GM21423 (cell line): ENCODE results near the gene CARNS1.
"Not testable (repeated sequence)": the region's sequence is repeated elsewhere in the genome, so short reads cannot be mapped to it uniquely, and the experiment has no call there.

Experiments used
- ATAC-seq: cut with Tn5 transposase; IDR thresholded peaks from one replicate; pipeline ENCODE4 v1.9.1; 2021; ENCODE audit warnings: mild to moderate bottlenecking, moderate library complexity; ENCODE audit not compliant: unreplicated experiment

Gene CARNS1

DNA sequence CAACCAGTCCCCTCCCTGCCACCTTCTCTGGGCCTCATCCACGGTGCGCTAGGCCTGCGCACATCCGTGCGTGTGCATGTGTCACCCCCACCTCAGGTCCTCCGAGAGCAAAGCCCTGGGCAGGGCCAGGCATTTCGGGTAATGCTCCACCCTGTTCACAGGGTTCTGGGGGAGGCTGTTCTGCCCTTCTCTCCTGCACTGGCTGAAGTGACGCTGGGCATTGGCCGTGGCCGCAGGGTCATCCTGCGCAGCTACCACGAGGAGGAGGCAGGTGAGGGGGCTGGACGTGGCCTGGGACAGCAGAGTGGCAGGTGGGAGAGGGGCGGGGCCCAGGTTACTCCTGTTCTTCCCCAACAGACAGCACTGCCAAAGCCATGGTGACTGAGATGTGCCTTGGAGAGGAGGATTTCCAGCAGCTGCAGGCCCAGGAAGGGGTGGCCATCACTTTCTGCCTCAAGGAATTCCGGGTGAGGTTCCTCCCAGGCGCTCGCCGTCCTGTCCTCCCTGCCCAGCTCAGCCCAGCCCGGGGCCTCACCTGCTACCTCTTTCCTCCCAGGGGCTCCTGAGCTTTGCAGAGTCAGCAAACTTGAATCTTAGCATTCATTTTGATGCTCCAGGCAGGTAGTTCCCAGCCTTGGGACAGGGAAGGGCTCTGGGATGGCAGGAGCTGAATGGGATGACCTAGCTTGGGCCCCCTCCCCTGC is 19.8 kb upstream of the CARNS1 start:
- ATAC-seq, result no peak

GRCh38 chr11:67396259-67396581 is 19.3 kb upstream of the CARNS1 start:
- no peak for ATAC-seq

DNA sequence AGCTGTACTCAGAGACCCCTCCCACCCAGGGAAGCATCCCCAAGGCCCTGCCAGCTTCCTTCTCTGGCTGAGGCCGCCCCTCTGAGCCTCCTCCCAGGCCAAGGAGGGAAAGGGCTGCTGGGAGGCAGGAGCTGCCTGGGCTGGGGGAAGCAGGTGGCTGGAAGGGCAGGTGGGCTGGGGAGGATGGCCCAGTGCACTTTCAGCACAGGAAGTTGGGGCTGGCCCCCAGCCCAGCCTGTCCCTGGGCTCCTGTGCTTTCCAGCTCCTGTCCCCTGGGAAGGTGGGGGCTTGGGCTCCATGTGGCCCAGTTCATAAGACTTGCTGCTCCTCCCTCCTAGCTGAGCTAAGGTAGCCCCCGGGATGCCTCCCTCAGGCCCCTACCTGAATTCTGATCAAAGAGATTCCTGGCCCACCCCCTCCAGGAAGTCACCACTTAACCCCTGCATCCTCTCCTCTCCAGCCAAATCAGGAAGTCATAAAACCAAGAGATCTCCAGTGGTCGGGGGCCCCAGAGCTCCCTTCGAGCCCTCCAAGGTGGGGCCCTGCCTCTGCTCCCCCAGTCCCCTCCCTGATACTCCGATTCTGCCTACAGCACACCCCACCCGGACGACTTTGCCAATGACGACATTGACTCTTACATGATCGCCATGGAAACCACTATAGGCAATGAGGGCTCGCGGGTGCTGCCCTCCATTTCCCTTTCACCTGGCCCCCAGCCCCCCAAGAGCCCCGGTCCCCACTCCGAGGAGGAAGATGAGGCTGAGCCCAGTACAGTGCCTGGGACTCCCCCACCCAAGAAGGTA is 18.7 kb upstream of the CARNS1 start:
- ATAC-seq, result no peak

- no peak for ATAC-seq
These were observed 17.9 kb upstream of the CARNS1 start for GRCh38 chr11:67397536-67397935.

DNA sequence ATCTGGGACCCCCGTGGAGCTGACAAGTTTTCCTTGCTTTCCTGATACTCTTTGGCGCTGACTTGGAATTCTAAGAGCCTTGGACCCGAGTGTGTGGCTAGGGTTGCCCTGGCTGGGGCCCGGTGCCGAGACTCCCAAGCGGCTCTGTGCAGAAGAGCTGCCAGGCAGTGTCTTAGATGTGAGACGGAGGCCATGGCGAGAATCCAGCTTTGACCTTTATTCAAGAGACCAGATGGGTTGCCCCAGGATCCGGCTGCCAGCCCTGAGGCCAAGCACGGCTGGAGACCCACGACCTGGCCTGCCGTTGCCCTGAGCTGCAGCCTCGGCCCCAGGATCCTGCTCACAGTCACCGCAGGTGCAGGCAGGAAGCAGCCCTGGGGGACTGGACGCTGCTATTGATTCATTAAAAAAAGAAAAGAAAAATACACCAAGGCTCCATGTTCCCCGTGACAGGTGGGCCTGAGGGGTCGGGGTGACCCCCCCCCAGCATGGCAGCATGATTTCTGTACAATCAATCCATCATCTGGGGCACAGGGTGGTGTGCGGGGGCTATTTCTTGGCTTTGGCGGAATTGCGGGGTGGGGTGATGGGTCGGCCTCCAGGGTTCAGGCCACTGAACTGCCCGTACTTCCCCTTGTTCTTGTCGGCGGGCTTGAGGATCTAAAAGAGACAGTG is 17.4 kb upstream of the CARNS1 start:
- no peak for ATAC-seq

DNA sequence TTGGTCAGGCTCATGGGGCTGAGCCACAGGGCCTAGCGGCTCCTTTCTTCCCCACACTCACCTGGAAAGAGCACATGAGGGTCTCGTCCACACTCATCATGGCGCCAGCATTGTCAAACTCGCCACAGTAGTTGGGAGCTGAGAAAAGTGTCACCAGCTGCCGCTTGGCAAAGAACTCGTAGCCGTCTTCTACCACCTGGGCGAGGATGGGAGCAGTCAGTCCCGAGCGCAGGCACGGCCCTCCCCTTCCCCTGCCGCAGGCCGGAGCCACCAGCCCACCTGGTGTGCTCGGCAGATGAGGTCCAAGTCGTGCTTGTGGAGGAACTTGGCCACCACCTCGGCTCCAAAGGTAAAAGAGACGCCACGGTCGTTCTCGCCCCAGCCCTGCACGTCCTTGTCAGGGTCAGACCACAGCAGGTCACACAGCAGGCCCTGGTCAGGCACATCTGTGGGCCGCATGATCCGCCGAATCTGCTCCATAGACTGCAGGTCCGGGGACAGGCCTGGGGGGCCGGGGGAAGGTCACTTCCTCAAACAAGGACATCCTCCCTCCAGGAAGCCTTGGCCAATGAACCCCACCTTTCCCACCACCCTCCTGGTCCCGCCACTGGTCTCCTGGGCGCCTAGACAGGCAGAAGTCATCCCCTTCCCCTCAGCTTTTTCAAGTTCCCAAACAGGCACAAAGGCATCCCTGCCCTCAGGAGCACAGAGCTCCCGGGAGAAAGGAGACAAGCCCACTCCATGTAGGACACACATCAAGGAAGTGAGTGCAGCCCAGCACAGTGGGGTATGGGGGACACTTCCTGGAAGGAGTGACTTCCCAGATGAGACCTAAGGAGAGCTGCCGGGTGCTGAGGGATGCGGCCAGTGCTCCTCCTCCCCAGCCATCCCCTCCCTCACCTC is 16.6 kb upstream of the CARNS1 start:
- ATAC-seq, result no peak

GRCh38 chr11:67400251-67400941 is 15.1 kb upstream of the CARNS1 start:
- ATAC-seq, result no peak

- ATAC-seq, result peak; percentile 13
These were observed 14.5 kb upstream of the CARNS1 start for GRCh38 chr11:67400942-67401494.

- ATAC-seq, result peak; percentile 51
These were observed 13.8 kb upstream of the CARNS1 start, which contains the start of gene PPP1CA for GRCh38 chr11:67401495-67402191. PPP1CA (minus strand) TSS chr11:67401858; CDS start chr11:67401782, 76 bp downstream.

DNA sequence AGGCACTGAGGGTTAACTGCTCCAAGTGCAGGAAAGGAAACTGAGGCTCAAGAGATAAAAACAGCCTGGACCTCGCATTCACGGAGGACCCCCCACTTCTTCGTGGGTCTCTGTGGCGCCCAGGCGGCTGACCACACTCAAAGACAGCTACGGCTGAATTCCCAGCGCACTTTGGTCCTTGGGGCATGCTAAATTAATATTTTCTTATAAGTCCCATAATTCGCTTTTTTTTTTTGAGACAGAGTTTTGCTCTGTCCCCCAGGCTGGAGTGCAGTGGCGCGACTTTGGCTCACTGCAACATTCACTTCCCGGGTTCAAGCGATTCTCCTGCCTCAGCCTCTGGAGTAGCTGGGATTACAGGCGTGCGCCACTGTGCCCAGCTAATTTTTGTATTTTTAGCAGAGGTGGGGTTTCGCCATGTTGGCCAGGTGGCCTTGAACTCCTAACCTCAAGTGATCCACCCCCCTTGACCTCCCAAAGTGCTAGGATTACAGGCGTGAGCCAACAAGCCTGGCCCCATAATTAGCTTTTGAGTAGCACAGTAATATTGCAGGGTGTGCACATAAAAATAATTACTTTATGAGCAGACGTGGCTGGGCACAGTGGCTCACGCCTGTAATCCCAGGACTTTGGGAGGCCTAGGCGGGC is 13.2 kb upstream of the CARNS1 start:
- ATAC-seq, result not testable (repeated sequence)

DNA sequence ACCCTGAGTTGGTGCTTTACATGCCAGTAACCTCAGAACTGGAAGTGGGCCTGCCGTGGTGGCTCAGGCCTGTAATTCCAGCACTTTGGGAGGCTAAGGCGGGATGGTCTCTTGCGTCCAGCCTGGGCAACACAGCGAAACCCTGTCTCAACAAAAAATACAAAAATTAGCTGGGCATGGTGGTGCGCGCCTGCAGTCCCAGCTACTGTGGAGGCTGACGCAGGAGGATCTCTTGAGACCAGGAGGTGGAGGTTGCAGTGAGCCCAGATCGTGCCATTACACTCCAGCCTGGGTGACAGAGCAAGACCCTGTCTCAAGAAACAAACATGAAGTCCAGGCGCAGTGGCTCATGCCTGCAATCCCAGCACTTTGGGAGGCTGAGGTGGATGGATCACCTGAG is 12.4 kb upstream of the CARNS1 start:
- not testable (repeated sequence) for ATAC-seq

DNA sequence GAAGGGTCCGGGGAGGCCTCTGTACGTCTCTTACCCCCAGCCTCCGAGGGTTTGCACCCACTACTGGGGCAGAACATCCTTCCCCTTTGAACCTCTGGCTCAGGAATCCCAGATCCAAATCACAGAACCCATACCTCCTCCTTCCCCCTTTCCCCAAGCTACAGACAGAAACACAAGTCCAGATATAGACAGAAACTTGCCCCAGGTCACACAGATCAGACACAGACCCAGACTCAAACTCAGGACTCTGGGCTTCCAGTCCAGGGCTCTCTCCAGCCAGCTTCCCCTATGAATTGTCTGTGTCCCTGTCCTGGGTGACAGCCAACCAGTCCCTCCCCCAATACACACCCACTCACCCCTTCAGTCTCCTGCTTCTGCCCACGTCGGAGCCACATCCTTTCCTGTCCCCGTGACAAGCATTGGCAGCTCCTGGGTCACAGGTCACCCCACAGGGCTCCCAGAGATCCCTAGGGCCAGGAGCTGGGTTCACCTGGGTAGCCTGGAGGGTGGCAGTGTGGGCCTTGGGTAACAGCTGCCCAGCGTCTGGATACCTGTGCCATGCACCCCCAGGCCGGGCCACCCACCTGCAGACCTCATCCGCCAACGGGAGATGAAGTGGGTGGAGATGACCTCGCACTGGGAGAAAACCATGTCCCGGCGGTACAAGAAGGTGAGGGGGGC is 10.8 kb upstream of the CARNS1 start:
- no peak for ATAC-seq

DNA sequence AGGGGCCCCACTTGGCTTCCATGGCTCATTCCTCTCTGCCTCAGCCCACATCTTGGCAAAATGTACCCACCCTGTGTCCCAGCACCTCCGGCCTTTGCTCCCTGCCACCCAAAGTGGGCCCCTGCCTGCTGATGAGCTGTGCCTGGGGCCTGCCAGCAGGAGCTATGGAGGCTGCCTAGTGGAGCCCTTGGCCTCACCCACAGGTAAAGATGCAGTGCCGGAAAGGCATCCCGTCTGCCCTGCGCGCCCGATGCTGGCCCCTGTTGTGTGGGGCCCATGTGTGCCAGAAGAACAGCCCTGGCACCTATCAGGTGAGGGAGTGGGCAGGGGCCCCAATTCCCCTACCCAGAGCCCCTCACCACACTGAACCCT is 10.3 kb upstream of the CARNS1 start:
- ATAC-seq, result no peak

DNA sequence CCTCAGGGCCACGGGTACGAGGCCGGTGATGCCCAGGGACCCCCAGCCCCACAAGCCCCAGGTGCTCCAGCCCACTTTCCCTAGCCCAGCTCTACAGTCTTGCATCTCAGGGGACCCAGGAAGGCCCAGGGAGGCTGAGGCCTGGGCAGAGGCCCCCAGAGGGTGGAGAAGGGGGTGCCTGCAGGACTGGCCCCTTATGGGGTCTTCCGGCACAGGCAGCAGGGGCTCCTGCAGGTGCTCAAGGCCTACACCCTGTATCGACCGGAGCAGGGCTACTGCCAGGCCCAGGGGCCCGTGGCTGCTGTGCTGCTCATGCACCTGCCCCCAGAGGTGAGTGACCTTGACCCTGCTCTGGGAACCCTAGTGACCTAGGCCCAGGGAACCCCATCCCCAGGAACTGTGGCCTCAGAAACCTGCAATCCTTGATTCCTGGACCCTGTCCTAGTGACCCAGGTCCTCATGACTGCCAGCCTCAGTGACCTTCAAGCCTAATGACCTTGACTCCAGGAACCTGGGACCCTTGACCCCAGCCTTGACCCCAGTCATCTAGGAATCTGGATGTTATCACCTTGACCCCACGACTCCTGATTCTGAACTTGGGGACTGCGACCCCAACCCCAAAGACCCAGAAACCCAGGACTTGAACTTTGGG is 9.7 kb upstream of the CARNS1 start:
- no peak for ATAC-seq

DNA sequence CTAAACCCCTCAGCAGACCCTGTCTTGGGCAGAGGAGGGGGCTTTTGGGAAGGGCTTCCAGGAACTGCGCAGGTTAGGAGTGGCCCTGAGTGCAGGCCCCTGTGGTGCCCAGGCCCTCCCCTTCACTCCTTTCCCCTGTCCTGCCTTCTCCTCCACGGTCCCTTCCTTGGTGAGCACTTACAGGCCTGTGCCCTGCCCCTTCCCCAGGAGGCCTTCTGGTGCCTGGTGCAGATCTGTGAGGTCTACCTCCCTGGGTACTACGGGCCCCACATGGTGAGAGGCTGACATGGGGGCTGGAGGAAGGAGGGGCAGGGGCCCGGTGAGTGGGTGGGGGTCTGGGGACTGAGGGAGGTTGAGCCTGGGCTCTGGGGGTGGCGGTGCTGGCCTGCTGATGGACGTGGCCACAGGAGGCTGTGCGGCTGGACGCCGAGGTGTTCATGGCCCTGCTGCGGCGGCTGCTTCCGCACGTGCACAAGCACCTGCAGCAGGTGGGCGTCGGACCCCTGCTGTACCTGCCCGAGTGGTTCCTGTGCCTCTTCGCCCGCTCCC is 9.0 kb upstream of the CARNS1 start:
- ATAC-seq, result no peak

DNA sequence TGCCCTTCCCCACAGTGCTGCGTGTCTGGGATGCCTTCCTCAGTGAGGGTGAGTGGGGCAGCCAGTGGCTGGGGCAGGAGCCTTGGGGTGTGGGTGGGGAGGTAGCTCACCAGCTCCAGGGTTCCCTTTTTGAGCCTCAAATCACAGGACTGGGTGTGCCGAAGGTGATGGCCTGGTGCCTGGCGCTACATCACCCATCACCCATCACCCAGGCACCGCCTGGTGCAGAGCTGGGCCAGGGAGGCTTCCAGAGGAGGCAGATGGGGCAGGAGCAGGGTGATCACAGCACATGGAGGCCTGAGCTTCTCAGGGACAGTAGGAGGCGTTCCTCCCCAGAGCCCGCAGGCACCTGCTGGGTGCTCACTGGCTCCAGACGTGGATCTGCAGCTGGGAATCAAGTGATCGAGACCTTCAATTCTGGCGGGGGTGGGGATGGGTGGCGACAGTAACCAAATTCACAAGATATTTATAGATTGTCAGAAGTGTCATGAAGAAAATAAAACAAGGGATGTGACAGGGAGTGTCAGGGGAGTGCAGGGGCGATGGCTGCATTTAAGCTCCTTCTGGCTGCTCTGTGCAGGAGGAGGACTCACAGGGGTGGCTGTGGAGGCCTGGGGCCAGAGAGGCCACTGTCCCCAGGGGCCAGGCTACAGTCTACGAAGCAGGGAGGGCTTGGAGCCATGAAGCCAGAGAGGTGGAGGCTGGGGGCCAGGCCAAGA is 8.3 kb upstream of the CARNS1 start:
- ATAC-seq, result no peak

- ATAC-seq, result no peak
These were observed 7.8 kb upstream of the CARNS1 start for GRCh38 chr11:67407688-67408163.
